Stimulated activated CD4-positive, alpha-beta T cell treated with anti-CD3 and anti-CD28 coated beads, Interleukin-12 subunit alpha, Interleukin-12 subunit beta, amount 100 ng/mL, for 24 hours (primary cell): ENCODE results near the gene C2CD4C.
"Not testable (repeated sequence)": the region's sequence is repeated elsewhere in the genome, so short reads cannot be mapped to it uniquely, and the experiment has no call there.

Source experiments
- DNase-seq, 2 experiments: peaks; one replicate each; pipeline ENCODE4 v3.0.0-alpha.2; 2020; ENCODE audit warnings: low read depth in 2 of 2

C2CD4C gene

GRCh38 chr19:383922-384798 lies 24.8 kb downstream of the C2CD4C start:
- DNase-seq: no peak

DNA sequence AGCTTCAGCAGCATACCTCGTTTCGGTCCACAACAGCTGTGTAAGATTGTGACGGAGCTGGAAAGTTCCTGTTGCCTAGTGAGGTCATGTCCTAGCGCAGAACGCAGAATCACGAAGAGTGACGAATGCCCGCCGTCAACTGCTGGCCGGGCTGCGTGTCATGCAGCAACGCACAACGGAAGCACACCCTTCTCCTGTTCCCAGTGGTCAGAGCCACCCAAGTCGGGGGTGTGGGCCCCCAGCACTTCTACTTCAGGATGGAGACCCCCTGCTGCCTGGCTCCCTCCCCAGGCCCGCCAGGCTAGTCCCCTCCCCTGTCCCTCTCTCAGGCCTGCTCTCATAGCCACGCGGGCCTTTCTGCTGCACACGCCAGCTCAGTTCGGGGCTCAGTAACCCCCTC lies 25.9 kb downstream of the C2CD4C start:
- no peak for DNase-seq

GRCh38 chr19:382578-382977 lies 26.4 kb downstream of the C2CD4C start:
- peak in 1 of 2 experiments; percentile 48 for DNase-seq

GRCh38 chr19:381901-382300 lies 27.0 kb downstream of the C2CD4C start:
- DNase-seq: not testable (repeated sequence)

DNA sequence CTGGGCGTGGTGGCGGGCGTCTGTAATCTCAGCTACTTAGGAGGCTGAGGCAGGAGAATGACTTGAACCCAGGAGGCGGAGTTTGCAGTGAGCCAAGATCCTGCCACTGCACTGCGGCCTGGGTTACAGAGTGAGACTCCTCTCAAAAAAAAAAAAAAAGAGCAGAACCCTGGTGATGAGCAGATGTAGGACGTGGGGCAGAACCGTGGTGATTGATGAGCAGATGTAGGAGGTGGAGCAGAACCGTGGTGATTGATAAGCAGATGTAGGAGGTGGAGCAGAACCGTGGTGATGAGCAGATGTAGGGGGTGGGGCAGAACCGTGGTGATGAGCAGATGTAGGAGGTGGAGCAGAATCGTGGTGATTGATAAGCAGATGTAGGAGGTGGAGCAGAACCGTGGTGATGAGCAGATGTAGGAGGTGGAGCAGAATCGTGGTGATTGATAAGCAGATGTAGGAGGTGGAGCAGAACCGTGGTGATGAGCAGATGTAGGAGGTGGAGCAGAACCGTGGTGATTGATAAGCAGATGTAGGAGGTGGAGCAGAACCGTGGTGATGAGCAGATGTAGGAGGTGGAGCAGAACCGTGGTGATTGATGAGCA lies 28.2 kb downstream of the C2CD4C start:
- DNase-seq: not testable (repeated sequence)

DNA sequence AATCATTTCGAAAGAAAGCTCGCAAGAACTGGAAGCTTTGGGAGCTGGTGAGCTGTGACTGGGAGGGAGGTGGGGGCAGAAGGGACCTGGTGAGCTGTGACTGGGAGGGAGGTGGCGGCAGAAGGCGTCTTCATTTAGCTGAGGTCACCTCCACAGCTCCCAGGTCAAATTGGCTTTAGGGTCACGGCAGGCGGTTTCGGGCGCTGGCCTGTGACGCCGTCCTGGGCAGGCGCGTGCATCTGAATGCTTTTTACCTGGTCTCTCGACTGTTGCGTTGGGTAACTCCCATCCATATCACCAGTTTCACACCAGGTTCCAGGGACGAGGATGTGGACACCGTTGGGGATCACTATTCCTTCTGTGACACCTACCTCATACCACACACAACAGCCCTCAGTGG lies 29.2 kb downstream of the C2CD4C start:
- DNase-seq: no peak

DNA sequence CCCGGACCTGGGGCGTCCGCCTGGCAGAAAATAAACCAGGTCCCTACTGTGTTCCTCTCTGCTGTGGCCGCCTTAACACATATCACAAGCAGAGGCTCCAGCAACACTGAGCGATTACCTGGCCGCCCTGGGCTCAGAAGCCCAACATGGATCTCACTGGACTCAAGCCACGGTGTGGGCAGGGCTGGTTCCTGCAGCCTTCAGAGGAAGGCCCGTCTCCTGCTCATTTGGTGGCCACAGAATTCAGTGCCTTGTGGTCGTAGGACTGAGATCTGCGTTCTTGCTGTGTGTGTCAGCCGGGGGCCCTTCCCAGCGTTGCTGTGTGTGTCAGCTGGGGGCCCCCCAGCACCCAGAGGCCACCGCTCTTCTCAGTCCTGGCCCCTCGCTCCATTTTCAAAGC lies 30.2 kb downstream of the C2CD4C start:
- DNase-seq: no peak

DNA sequence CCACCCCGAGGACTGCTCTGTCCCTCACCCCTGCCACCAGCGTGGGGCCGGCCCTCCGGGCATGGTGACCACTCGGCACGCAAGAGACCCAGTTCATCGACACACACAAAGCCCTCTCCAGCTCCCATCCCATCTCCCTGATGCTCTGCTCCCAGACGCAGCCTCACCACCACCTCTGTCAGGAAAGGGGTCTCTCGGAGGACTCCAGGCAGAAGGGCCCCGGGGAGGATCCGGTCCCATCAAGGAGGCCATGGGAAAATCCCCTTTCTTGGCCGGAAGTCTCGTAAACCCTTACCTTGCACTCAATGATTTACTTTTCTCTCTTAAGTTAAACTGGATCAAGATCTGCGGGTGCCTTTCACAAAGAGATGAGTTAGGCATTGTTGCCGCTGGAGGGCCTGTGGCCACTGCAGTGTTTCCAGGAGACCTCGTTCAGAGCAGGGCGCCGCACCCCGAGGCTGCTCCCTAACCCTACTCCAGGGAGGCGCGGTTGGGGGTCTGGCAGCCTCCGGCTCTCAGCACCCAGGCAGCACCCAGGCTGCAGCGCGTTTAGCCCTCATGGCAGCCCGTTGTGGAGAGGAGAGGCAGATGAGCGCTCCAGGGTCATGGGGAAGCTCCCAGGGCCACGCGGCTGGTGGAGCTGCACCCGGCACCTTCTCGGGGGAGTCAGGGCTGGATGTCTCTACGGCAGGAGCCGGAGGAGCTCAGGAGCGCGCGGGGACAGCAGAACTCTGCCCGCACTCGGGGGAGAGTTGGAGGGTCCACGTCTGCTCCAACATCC lies 31.0 kb downstream of the C2CD4C start:
- DNase-seq: no peak

- no peak for DNase-seq
These were observed 32.9 kb downstream of the C2CD4C start for GRCh38 chr19:376111-376470.

DNA sequence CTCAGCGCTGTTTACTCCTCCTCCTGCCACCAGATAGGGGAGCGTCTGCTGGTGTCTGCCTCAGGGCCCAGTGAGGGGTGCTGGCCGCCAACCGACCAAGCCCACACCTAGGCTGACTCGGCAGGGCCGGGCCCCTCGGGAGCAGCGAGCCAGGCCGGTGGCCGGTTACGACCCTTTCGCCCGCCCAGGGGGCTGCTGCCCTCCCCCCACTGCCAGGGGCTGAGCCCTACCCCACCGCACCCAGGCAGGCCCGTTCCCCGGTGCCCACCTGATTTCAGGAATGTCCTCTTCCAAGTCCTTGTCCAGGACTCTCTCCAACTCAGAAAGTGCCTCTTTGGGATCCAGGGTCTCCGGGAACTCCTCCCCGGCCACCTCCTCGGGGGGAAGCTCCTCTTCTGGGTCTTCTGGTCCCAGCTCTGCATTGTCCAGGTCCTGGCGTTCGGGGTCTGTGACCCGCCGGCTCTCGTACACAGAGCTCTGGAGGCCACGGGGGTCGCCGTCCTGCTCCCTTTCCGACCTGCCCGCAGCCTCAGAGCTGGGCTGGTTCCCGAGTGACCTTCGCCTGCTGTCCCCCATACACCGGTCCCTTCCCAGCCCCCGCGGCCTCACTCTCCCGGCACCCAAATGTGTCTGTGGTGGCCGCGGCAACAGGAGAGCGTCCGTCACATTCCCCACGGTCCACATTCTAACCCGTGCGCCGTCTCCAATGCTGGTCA lies 33.4 kb downstream of the C2CD4C start:
- DNase-seq: no peak

DNA sequence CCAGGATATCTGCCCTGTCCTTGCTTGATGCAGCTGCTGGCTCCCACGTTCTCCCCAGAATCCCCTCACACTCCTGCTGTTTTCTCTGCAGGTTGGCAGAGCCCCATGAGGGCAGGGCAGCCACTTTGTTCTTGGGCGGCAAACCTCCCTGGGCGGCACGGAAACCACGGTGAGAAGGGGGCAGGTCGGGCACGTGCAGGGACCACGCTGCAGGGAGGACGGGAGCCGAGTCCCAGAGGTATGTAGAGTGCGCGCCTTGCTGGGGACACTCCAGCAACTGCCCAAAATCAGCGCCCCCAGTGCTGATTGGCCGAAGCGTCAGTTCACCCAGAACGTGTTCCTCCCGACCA lies 34.1 kb downstream of the C2CD4C start:
- no peak for DNase-seq

- DNase-seq: no peak
These were observed 34.6 kb downstream of the C2CD4C start for GRCh38 chr19:374183-374885.

- DNase-seq: no peak
These were observed 35.4 kb downstream of the C2CD4C start for GRCh38 chr19:373391-374182.

- no peak for DNase-seq
These were observed 36.5 kb downstream of the C2CD4C start for GRCh38 chr19:372306-372890.

DNA sequence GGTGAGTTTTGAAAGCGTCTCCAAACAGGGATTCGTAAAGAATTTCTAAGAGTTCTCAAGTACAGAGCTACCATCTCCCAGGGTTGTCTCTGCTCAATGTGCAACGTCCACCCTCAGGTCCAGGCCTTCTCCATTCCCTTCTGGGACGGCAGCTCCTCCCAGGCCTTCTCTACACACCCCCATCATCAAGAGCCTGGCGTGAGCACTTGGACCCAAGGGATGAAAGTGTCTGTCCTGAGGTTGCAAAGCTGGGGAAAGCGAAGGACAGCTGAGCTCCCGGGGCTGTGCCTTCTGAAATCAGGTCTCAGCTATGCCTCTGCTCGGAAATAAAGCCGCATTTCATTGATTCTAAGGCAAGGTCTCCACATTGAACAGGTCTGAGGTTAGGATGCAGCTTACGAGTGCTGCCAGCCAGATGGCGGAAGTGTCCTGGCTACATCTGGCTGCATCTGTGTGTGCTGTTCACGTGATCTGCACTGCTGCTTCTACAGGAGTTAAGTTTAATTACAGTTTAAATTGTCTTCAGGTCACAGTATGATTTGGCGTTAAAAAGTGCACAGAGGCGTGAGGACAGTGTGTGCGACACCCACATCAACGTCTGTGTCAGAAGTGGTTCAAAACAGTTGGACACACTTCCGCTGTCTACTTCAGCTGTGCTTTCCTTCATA lies 37.3 kb downstream of the C2CD4C start:
- no peak for DNase-seq

- no peak for DNase-seq
These were observed 38.2 kb downstream of the C2CD4C start for GRCh38 chr19:370641-371330.

DNA sequence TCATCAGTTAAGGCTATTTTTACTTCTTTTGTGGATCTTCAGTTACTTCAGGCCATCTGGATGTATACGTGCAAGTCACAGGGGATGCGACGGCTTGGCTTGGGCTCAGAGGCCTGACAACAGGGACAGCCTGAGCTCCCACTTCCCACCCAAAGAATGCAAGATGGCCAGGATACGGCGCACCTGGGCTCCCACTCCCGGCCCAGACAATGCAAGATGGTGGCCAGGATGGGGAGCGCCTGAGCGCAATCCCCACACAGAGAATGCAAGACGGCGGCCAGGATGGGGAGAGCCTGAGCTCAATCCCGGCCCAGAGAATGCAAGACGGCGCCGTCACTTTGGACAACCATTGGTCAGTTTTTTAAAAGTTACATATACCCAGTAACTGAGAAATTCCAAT lies 39.1 kb downstream of the C2CD4C start:
- no peak for DNase-seq

GRCh38 chr19:369256-369655 lies 39.7 kb downstream of the C2CD4C start:
- DNase-seq: no peak

DNA sequence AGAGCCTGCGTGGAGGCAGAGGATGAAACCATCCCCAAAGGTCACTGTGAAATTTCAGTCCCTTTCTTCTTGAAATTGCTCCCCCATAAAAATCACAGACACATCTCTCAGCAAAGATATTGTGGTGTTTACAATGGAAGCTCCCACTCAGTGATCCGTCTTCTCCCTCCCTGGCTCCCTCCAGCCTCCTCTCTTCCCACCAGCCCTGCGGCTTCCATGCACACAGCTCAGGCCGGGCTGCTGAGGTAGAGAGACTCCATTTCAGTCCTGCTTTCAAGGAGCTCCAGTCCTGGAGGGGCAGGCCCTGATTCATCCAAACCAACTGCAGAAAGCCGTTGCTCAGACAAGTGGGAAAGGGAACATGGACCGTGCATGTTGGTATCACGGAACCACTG lies 40.3 kb downstream of the C2CD4C start:
- DNase-seq: no peak
